IMR-90 (cell line): ENCODE data around the gene USF1. TPM values are rescaled to one million over a fixed set of nuclear protein-coding genes. Genes with fewer than 3 reads are reported as not detected.
A peak's percentile ranks its signal among the peaks of the same experiment; 100 is the strongest.

Experiments
- ATAC-seq: fragments of 200-7000 bp; cut with Tn5 transposase; 2 replicates; pipeline ENCODE4 v1.9.1; 2020; ENCODE audit warnings: low read depth, mild to moderate bottlenecking, moderate library complexity
- BruUV-seq: library from RNA; stranded (reverse); fragments of 400-500 nt; replicated peaks from 2 replicates; lab custom pipeline; 2021; lab: Mats Ljungman, UMichigan
- CTCF ChIA-PET: fragments of 300-600 bp; formaldehyde crosslinking; extraction: SDS; loops from one replicate; lab custom pipeline; 2021; ENCODE audit warnings: antibody characterized with exemption; lab: Yijun Ruan, JAX
- POLR2A ChIA-PET: fragments of 300-600 bp; sonication (Branson Sonifier 250); formaldehyde crosslinking; loops from one replicate; lab custom pipeline; 2022; ENCODE audit warnings: antibody characterized with exemption; ENCODE audit not compliant: unreplicated experiment; lab: Charles Lee
- DNase-seq: peaks from one replicate; pipeline ENCODE4 v3.0.0; 2013
- H2AFZ ChIP-seq: replicated peaks from 2 replicates; pipeline ENCODE3; 2013; ENCODE audit warnings: low read length, mild to moderate bottlenecking; ENCODE audit not compliant: poor library complexity
- H2AK5ac ChIP-seq: 2 replicates; pipeline ENCODE4 v1.6.1; 2013; ENCODE audit warnings: low read depth, low read length, inconsistent platforms
- H2AK9ac ChIP-seq: replicated peaks from 2 replicates; pipeline ENCODE3; 2013; ENCODE audit warnings: mild to moderate bottlenecking, low read depth, low read length, moderate library complexity; ENCODE audit not compliant: poor library complexity
- H2BK120ac ChIP-seq: 2 replicates; pipeline ENCODE4 v1.6.1; 2013; ENCODE audit warnings: low read depth, low read length, inconsistent platforms
- H2BK15ac ChIP-seq: 3 replicates; pipeline ENCODE4 v1.6.1; 2013; ENCODE audit warnings: low read depth, low read length, inconsistent platforms
- H2BK20ac ChIP-seq: 2 replicates; pipeline ENCODE4 v1.6.1; 2013; ENCODE audit warnings: low read depth, mild to moderate bottlenecking, inconsistent platforms, low read length, moderate library complexity
- H2BK5ac ChIP-seq: 2 replicates; pipeline ENCODE4 v1.6.1; 2013; ENCODE audit warnings: mild to moderate bottlenecking, low read depth, low read length, inconsistent platforms; ENCODE audit not compliant: poor library complexity, severe bottlenecking
- H3K14ac ChIP-seq: replicated peaks from 2 replicates; pipeline ENCODE4 v1.6.1; 2013; ENCODE audit warnings: low read depth, low read length, inconsistent platforms
- H3K18ac ChIP-seq: 2 replicates; pipeline ENCODE4 v1.6.1; 2013; ENCODE audit warnings: low read depth, low read length, control low read depth
- H3K23ac ChIP-seq: 2 replicates; pipeline ENCODE4 v1.6.1; 2013; ENCODE audit warnings: low read depth, low read length, inconsistent platforms
- H3K27ac ChIP-seq: 2 replicates; pipeline ENCODE4 v1.5.1; 2013; ENCODE audit warnings: mild to moderate bottlenecking, control low read depth, low read length; ENCODE audit not compliant: insufficient read depth
- H3K27me3 ChIP-seq: 2 replicates; pipeline ENCODE4 v1.6.1; 2013; ENCODE audit warnings: low read length; ENCODE audit not compliant: control insufficient read depth, insufficient read depth
- H3K36me3 ChIP-seq: 2 replicates; pipeline ENCODE4 v1.6.1; 2013; ENCODE audit warnings: low read length, mixed read lengths; ENCODE audit not compliant: control insufficient read depth, insufficient read depth
- H3K4ac ChIP-seq: 2 replicates; pipeline ENCODE4 v1.6.1; 2013; ENCODE audit warnings: low read depth, low read length, inconsistent platforms
- H3K4me1 ChIP-seq: 2 replicates; pipeline ENCODE4 v1.6.1; 2013; ENCODE audit warnings: low read length, mixed read lengths; ENCODE audit not compliant: control insufficient read depth, insufficient read depth
- H3K4me2 ChIP-seq: 2 replicates; pipeline ENCODE4 v1.6.1; 2013; ENCODE audit warnings: low read depth, mild to moderate bottlenecking, control low read depth, low read length, moderate library complexity
- H3K4me3 ChIP-seq: 2 replicates; pipeline ENCODE4 v1.5.1; 2013; ENCODE audit warnings: low read depth, mild to moderate bottlenecking, control low read depth, low read length, moderate library complexity; ENCODE audit not compliant: insufficient read depth
- H3K56ac ChIP-seq: 2 replicates; pipeline ENCODE4 v1.6.1; 2013; ENCODE audit warnings: low read length, inconsistent platforms; ENCODE audit not compliant: insufficient read depth; ENCODE audit errors: extremely low read depth
- H3K79me1 ChIP-seq, 2 experiments: 2 replicates each; pipeline ENCODE4 v1.6.1; 2013; ENCODE audit warnings: low read length in 2 of 2, inconsistent platforms in 1 of 2, low read depth in 1 of 2
- H3K9ac ChIP-seq: 2 replicates; pipeline ENCODE4 v1.6.1; 2013; ENCODE audit warnings: low read depth, low read length, control low read depth
- H3K9me1 ChIP-seq: 2 replicates; pipeline ENCODE4 v1.6.1; 2013; ENCODE audit warnings: low read length, inconsistent platforms; ENCODE audit not compliant: insufficient read depth
- H3K9me3 ChIP-seq: 2 replicates; pipeline ENCODE4 v1.6.1; 2013; ENCODE audit warnings: low read length; ENCODE audit not compliant: control insufficient read depth, insufficient read depth
- H4K20me1 ChIP-seq: 2 replicates; pipeline ENCODE4 v1.6.1; 2013; ENCODE audit warnings: low read length, inconsistent platforms; ENCODE audit not compliant: insufficient read depth
- H4K5ac ChIP-seq: 2 replicates; pipeline ENCODE4 v1.6.1; 2013; ENCODE audit warnings: mild to moderate bottlenecking, low read depth, low read length, control low read depth
- H4K8ac ChIP-seq, 2 experiments: 2 replicates each; pipeline ENCODE4 v1.6.1; 2013; ENCODE audit warnings: low read depth in 2 of 2, low read length in 2 of 2, control low read depth in 1 of 2, inconsistent platforms in 1 of 2
- H4K91ac ChIP-seq: 2 replicates; pipeline ENCODE4 v1.6.1; 2013; ENCODE audit warnings: low read depth, low read length, inconsistent platforms; ENCODE audit not compliant: insufficient read depth
- BHLHE40 ChIP-seq: fragments of 150-350 bp; IDR thresholded peaks from 2 replicates; pipeline ENCODE4 v1.6.1; 2016; ENCODE audit warnings: mild to moderate bottlenecking, low read depth, low read length
- CEBPB ChIP-seq: IDR thresholded peaks from 2 replicates; pipeline ENCODE4 v1.6.1; 2012; ENCODE audit warnings: low read depth, low read length, improper control_type of control experiment
- MAFK ChIP-seq: IDR thresholded peaks from 2 replicates; pipeline ENCODE4 v1.6.1; 2012; ENCODE audit warnings: low read depth, low read length, improper control_type of control experiment
- MXI1 ChIP-seq: IDR thresholded peaks from 2 replicates; pipeline ENCODE4 v1.6.1; 2012; ENCODE audit warnings: low read depth, mild to moderate bottlenecking, low read length, moderate library complexity, borderline replicate concordance
- RCOR1 ChIP-seq: IDR thresholded peaks from 2 replicates; pipeline ENCODE4 v1.6.1; 2012; ENCODE audit warnings: mild to moderate bottlenecking, low read length, improper control_type of control experiment; ENCODE audit not compliant: insufficient replicate concordance
- dilution Hi-C: fragments of 300-500 bp; cut with HindIII; formaldehyde crosslinking; loops from one replicate; pipeline ENCODE4 v1.14.3; 2018; ENCODE audit warnings: low sequenced_read_pairs; ENCODE audit not compliant: unreplicated experiment
- in situ Hi-C: fragments of 300-500 bp; cut with MboI; formaldehyde crosslinking; loops from 3 replicates; pipeline ENCODE4 v1.14.3; 2019; ENCODE audit warnings: low sequenced_read_pairs, inconsistent platforms, mixed read lengths
- intact Hi-C: fragments of 100-400 bp; cut with micrococcal nuclease; formaldehyde crosslinking; loops from 2 replicates; pipeline ENCODE4 v1.10.0; 2022
- polyA plus RNA-seq, 3 experiments: library from polyadenylated mRNA; depleted of rRNA; stranded (reverse); fragments of >200 nt; gene quantifications; 2 replicates each; pipeline ENCODE4 v1.2.3, GENCODE V29; 2012; ENCODE audit warnings: low replicate concordance in 1 of 3
- total RNA-seq: library from RNA; depleted of rRNA; stranded (reverse); fragments of >200 nt; gene quantifications from 2 replicates; pipeline ENCODE4 v1.2.3, GENCODE V29; 2012
- TF ChIP-seq, protein P1 (sequence below): fragments of 150-350 bp; IDR thresholded peaks from 2 replicates; pipeline ENCODE4 v1.6.1; 2016; ENCODE audit warnings: low read depth, mild to moderate bottlenecking, low read length, moderate library complexity, borderline replicate concordance
- TF ChIP-seq, protein P2 (sequence below): fragments of 150-350 bp; IDR thresholded peaks from 2 replicates; pipeline ENCODE4 v1.6.1; 2017; ENCODE audit warnings: mild to moderate bottlenecking, antibody characterized with exemption, low read length, low read depth
- TF ChIP-seq, protein P3 (sequence below): conservative IDR thresholded peaks from 2 replicates; pipeline ENCODE4 v1.5.1; 2012; ENCODE audit warnings: mild to moderate bottlenecking, low read depth, low read length, improper control_type of control experiment

Gene USF1
- total and polyA plus RNA-seq, 2 of the 4 experiments (the other 2 are of a cell fraction) = 37.1 to 78.9 TPM

DNA sequence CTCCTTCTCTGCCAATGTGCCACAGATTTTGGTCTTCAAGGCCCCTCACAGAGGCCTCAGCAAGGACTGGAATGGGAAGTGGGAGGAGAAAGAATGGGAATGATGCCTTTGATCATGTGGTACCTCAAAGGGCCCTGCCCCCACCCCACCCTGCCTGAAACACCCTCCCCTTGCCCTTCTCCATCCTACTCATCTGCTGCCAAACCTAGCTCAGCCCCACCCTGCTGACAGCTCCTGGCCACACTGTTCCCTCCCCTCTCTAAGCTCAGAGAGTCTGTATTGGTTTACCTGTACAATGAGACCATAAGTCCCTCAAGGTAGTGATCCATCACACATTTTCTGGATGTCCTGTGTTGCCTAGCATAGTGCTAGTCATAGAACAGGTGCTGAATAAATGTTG, 30.6 kb upstream of the USF1 start:
- intact Hi-C loops (no loop called here), in situ Hi-C loops (no loop called here), dilution Hi-C loops (no loop called here)
- Histone ChIP-seq H3K14ac (no peak overlapping the region), H2BK20ac (no peak overlapping the region), H2AFZ (peak overlapping the region; percentile 61), H2AK9ac (no peak overlapping the region), H3K9me1 (no peaks in the 10 kb centered on the region), H3K56ac (no peak overlapping the region), H3K27ac (no peak overlapping the region), H3K4me1 (peaks cover 6% of the 10 kb centered on the region; the same call in 1 of the 2 replicates), H2BK5ac (no peak overlapping the region), H3K4me2 (no peak overlapping the region), H4K8ac (no peak overlapping the region), H4K5ac (no peak overlapping the region), H4K20me1 (no peaks in the 10 kb centered on the region; the same call in none of the 2 replicates), H2AK5ac (no peak overlapping the region), H3K4me3 (no peak overlapping the region), H3K79me1 (no peaks in the 10 kb centered on the region), H3K23ac (no peak overlapping the region), H4K91ac (no peak overlapping the region), H3K4ac (no peak overlapping the region), H2BK120ac (no peak overlapping the region), H3K9me3 (no peaks in the 10 kb centered on the region), H3K36me3 (no peaks in the 10 kb centered on the region), H3K18ac (no peak overlapping the region), H3K27me3 (no peaks in the 10 kb centered on the region), H2BK15ac (no peak overlapping the region), H3K9ac (no peak overlapping the region)
- no peak for ATAC-seq
- BruUV-seq = no TSS peak
- DNase-seq = no peak
- ChIA-PET POLR2A (interaction anchor here (0.6 kb wide), 1 partner anchor 603 kb away, joined by 10 read pairs; no protein-coding TSS in a partner anchor), CTCF (no interaction called here)
- TF ChIP-seq BHLHE40 = no peak
- TF ChIP-seq, protein P1, sequence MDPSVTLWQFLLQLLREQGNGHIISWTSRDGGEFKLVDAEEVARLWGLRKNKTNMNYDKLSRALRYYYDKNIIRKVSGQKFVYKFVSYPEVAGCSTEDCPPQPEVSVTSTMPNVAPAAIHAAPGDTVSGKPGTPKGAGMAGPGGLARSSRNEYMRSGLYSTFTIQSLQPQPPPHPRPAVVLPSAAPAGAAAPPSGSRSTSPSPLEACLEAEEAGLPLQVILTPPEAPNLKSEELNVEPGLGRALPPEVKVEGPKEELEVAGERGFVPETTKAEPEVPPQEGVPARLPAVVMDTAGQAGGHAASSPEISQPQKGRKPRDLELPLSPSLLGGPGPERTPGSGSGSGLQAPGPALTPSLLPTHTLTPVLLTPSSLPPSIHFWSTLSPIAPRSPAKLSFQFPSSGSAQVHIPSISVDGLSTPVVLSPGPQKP = no peak
- TF ChIP-seq, protein P2, sequence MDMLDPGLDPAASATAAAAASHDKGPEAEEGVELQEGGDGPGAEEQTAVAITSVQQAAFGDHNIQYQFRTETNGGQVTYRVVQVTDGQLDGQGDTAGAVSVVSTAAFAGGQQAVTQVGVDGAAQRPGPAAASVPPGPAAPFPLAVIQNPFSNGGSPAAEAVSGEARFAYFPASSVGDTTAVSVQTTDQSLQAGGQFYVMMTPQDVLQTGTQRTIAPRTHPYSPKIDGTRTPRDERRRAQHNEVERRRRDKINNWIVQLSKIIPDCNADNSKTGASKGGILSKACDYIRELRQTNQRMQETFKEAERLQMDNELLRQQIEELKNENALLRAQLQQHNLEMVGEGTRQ = no peak
- TF ChIP-seq CEBPB = no peak
- TF ChIP-seq RCOR1 = no peak
- TF ChIP-seq MXI1 = no peak
- no peak for TF ChIP-seq MAFK
- TF ChIP-seq, protein P3, sequence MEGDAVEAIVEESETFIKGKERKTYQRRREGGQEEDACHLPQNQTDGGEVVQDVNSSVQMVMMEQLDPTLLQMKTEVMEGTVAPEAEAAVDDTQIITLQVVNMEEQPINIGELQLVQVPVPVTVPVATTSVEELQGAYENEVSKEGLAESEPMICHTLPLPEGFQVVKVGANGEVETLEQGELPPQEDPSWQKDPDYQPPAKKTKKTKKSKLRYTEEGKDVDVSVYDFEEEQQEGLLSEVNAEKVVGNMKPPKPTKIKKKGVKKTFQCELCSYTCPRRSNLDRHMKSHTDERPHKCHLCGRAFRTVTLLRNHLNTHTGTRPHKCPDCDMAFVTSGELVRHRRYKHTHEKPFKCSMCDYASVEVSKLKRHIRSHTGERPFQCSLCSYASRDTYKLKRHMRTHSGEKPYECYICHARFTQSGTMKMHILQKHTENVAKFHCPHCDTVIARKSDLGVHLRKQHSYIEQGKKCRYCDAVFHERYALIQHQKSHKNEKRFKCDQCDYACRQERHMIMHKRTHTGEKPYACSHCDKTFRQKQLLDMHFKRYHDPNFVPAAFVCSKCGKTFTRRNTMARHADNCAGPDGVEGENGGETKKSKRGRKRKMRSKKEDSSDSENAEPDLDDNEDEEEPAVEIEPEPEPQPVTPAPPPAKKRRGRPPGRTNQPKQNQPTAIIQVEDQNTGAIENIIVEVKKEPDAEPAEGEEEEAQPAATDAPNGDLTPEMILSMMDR = no peak
